Fibroblast of lung (primary cell): ENCODE results near the gene CYTIP.

Experiments
- CTCF ChIP-seq, 2 donors: IDR thresholded peaks in 1 of 2; conservative IDR thresholded peaks in 1 of 2; 1 replicate in 1 of 2; 2 replicates in 1 of 2; pipeline ENCODE4 v1.5.1; 2011 to 2012; ENCODE audit warnings: low read length in 2 of 2, control low read depth in 1 of 2, inconsistent platforms in 1 of 2, low read depth in 1 of 2, mild to moderate bottlenecking in 1 of 2
- EZH2 ChIP-seq: IDR thresholded peaks from 2 replicates; pipeline ENCODE4 v1.5.1; 2012; ENCODE audit warnings: low read length, control low read depth, mild to moderate bottlenecking; ENCODE audit errors: missing control alignments

- TF ChIP-seq CTCF (conservative IDR thresholded peaks at IDR 0.05 in 1 of 2, IDR thresholded peaks at IDR 0.05 in 1 of 2; ENCODE audit: low read depth in 1 of 2, low read length in 2 of 2) (no peak), EZH2 (no peak)
These were observed 32.1 kb downstream of the CYTIP start for GRCh38 chr2:157411624-157412336.
